GM11168 (cell line): ENCODE data around the gene PCDHA10.
"Not testable (repeated sequence)": the region's sequence is repeated elsewhere in the genome, so short reads cannot be mapped to it uniquely, and the experiment has no call there.

Experiments used
- in situ Hi-C: fragments of 300-500 bp; cut with MboI; formaldehyde crosslinking; loops from one replicate; pipeline ENCODE4 v1.12.0; 2022; ENCODE audit warnings: low sequenced_read_pairs; ENCODE audit not compliant: unreplicated experiment

PCDHA10 gene

GRCh38 chr5:140855772-140856674 lies at the start of gene PCDHA10:
TSS of gene PCDHA10 (plus strand) at chr5:140855897. CDS start at chr5:140856049, 152 bp downstream.
- in situ Hi-C loops = no loop called here

- in situ Hi-C loops = no loop called here
Measured at GRCh38 chr5:140806834-140807775, 48.6 kb upstream of the PCDHA10 start, which contains the start of gene PCDHA4. TSS of gene PCDHA4 (plus strand) at chr5:140807068.

GRCh38 chr5:140808241-140808888 lies 47.3 kb upstream of the PCDHA10 start:
- in situ Hi-C loops = not testable (repeated sequence)

GRCh38 chr5:140808889-140809291 lies 46.8 kb upstream of the PCDHA10 start:
- in situ Hi-C loops = no loop called here

GRCh38 chr5:140821375-140822280 lies 34.1 kb upstream of the PCDHA10 start, which contains the start of gene PCDHA5:
TSS of gene PCDHA5 (plus strand) at chr5:140821613.
- in situ Hi-C loops = no loop called here

- in situ Hi-C loops = no loop called here
Measured at GRCh38 chr5:140822281-140822629, 33.4 kb upstream of the PCDHA10 start.

- in situ Hi-C loops = not testable (repeated sequence)
Measured at GRCh38 chr5:140822969-140823368, 32.7 kb upstream of the PCDHA10 start.

GRCh38 chr5:140823475-140823874 lies 32.2 kb upstream of the PCDHA10 start:
- in situ Hi-C loops = no loop called here

- in situ Hi-C loops = no loop called here
Measured at GRCh38 chr5:140827704-140828361, 27.9 kb upstream of the PCDHA10 start, which contains the start of gene PCDHA6. TSS of gene PCDHA6 (plus strand) at chr5:140827960. CDS start at chr5:140828092, 132 bp downstream.

GRCh38 chr5:140828362-140828737 lies 27.3 kb upstream of the PCDHA10 start:
- in situ Hi-C loops = no loop called here

GRCh38 chr5:140829511-140830501 lies 25.9 kb upstream of the PCDHA10 start:
- in situ Hi-C loops = not testable (repeated sequence)

GRCh38 chr5:140833993-140834392 lies 21.7 kb upstream of the PCDHA10 start, which contains the start of gene PCDHA7:
TSS of gene PCDHA7 (plus strand) at chr5:140834269. CDS start at chr5:140834384, 115 bp downstream.
- in situ Hi-C loops = no loop called here

- in situ Hi-C loops = not testable (repeated sequence)
Measured at GRCh38 chr5:140834439-140835008, 21.2 kb upstream of the PCDHA10 start.

GRCh38 chr5:140835622-140836510 lies 19.8 kb upstream of the PCDHA10 start:
- in situ Hi-C loops = no loop called here

- in situ Hi-C loops = no loop called here
Measured at GRCh38 chr5:140840978-140841962, 14.4 kb upstream of the PCDHA10 start, which contains the start of gene PCDHA8. TSS of gene PCDHA8 (plus strand) at chr5:140841187. CDS start at chr5:140841322, 135 bp downstream.
